HG03060 (cell line): Measurements from ENCODE around the gene USH2A.

ENCODE experiments used
- ATAC-seq: cut with Tn5 transposase; IDR thresholded peaks from one replicate; pipeline ENCODE4 v1.9.1; 2021; ENCODE audit warnings: low read depth, moderate number of reproducible peaks; ENCODE audit not compliant: unreplicated experiment

USH2A gene

GRCh38 chr1:215754112-215754511 is 669.1 kb downstream of the USH2A start:
- no peak for ATAC-seq

GRCh38 chr1:215749414-215749813 is 673.8 kb downstream of the USH2A start:
- no peak for ATAC-seq

GRCh38 chr1:215748431-215748830 is 674.8 kb downstream of the USH2A start:
- no peak for ATAC-seq

GRCh38 chr1:215744419-215744818 is 678.8 kb downstream of the USH2A start:
- no peak for ATAC-seq

- no peak for ATAC-seq
These were observed 684.2 kb downstream of the USH2A start for GRCh38 chr1:215739025-215739424.

GRCh38 chr1:215731699-215732098 is 691.5 kb downstream of the USH2A start:
- ATAC-seq = no peak

- no peak for ATAC-seq
These were observed 692.6 kb downstream of the USH2A start for GRCh38 chr1:215730600-215730999.

GRCh38 chr1:215728169-215728568 is 695.1 kb downstream of the USH2A start:
- no peak for ATAC-seq

- no peak for ATAC-seq
These were observed 703.1 kb downstream of the USH2A start for GRCh38 chr1:215720126-215720525.

GRCh38 chr1:215719552-215719951 is 703.7 kb downstream of the USH2A start:
- ATAC-seq = no peak

- ATAC-seq = no peak
These were observed 704.5 kb downstream of the USH2A start for GRCh38 chr1:215718575-215719287.

GRCh38 chr1:215717677-215718426 is 705.4 kb downstream of the USH2A start:
- ATAC-seq = no peak

- no peak for ATAC-seq
These were observed 712.4 kb downstream of the USH2A start for GRCh38 chr1:215710899-215711225.

GRCh38 chr1:215710036-215710898 is 713.0 kb downstream of the USH2A start:
- peak; percentile 49 for ATAC-seq

- no peak for ATAC-seq
These were observed 719.0 kb downstream of the USH2A start for GRCh38 chr1:215704089-215704860.

- ATAC-seq = no peak
These were observed 741.0 kb downstream of the USH2A start for GRCh38 chr1:215682232-215682631.

GRCh38 chr1:215681041-215681440 is 742.2 kb downstream of the USH2A start:
- no peak for ATAC-seq

- no peak for ATAC-seq
These were observed 744.0 kb downstream of the USH2A start for GRCh38 chr1:215679231-215679630.

GRCh38 chr1:215677112-215677511 is 746.1 kb downstream of the USH2A start:
- no peak for ATAC-seq

- no peak for ATAC-seq
These were observed 749.3 kb downstream of the USH2A start for GRCh38 chr1:215673943-215674342.
